Measurements from ENCODE around the gene PLEKHF1.
"Not testable (repeated sequence)": the region's sequence is repeated elsewhere in the genome, so short reads cannot be mapped to it uniquely, and the experiment has no call there.

PLEKHF1 gene, protein sequence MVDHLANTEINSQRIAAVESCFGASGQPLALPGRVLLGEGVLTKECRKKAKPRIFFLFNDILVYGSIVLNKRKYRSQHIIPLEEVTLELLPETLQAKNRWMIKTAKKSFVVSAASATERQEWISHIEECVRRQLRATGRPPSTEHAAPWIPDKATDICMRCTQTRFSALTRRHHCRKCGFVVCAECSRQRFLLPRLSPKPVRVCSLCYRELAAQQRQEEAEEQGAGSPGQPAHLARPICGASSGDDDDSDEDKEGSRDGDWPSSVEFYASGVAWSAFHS

DNA sequence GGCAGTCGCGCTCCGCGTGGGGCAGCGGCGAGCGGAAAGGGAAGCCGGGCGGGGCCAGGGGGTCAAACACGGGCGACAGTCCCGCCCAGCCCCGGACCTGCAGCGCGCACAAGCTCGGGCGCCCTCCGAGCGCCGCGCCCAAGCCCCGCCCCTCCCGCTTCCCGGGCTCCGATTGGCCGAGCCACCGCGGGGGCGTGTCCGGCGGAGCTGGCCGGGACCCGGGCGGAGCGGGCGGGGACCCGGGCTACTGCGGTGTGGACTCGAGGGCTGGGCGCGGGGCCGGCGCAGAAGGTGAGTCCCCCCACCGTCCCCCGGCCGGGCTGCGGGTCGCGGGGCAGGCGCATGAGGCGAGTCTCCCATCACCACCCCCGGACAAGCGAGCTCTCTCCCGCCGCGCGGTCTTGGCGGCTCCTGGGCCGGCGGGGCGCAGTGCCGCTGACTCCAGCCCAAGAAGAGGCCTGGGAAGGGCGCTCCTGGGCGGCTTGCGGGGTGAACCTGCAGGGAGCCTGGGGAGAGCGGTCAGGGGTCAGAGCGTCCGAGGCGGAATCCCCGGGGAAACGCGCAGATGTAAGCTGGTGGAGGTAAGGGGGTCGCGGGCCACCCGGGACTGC lies at the start of gene PLEKHF1:
Gene PLEKHF1 (plus strand): TSS at position 247 of the 611 bp plus-strand sequence. CDS start 8,379 bp downstream, outside the sequence.
- DNase-seq (ENCODE audit: low read depth in 1 of 2, low spot score in 1 of 2): peak; percentile 56 to 72

DNA sequence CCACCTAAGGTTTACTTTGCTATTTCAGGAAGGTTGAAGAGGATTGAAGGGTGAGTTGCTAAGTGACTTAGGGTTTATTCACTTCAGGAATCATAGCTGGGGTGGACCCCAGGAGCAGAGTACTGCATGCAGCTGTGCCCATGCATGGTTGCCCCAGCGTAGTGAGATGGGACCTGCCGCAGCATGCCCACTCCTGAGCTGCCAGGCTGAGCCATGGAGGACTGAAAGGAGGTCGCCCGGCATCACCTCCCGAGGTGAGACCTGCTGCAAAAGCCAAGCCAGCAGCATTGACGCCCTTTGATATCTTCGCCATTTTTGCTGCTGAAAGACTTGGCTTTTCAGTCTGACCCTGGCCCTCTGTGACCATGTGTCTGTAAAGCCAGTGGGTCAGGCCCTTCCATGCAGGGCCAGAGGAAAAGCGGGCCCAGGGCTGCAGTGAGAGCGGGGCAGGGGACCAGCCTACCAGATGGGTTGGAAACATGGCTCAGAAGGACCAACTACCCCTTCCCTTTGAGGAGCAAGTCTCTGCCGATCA lies 49.3 kb upstream of the PLEKHF1 start:
- no peak for DNase-seq (ENCODE audit: low read depth in 1 of 2, low spot score in 1 of 2)

DNA sequence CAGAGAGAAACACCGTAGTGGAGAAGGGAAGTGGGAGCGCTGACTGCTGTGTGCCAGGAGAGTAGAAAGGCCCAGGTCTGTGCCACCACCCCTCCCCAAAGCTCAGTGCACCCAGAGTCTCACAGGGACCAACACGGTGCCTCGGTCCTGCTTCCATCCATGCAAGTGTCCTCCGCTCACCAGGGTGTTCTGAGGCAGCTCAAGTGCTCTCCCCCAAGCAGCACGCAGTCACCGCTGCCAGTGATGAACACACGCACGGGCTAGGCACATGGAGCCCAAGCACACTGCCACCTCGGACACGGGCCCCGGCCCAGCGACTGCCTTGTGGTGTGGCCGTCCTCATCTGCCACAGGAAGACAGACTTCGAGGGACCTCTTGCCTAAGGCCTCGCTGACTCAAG lies 48.7 kb upstream of the PLEKHF1 start:
- no peak for DNase-seq (ENCODE audit: low read depth in 1 of 2, low spot score in 1 of 2)

DNA sequence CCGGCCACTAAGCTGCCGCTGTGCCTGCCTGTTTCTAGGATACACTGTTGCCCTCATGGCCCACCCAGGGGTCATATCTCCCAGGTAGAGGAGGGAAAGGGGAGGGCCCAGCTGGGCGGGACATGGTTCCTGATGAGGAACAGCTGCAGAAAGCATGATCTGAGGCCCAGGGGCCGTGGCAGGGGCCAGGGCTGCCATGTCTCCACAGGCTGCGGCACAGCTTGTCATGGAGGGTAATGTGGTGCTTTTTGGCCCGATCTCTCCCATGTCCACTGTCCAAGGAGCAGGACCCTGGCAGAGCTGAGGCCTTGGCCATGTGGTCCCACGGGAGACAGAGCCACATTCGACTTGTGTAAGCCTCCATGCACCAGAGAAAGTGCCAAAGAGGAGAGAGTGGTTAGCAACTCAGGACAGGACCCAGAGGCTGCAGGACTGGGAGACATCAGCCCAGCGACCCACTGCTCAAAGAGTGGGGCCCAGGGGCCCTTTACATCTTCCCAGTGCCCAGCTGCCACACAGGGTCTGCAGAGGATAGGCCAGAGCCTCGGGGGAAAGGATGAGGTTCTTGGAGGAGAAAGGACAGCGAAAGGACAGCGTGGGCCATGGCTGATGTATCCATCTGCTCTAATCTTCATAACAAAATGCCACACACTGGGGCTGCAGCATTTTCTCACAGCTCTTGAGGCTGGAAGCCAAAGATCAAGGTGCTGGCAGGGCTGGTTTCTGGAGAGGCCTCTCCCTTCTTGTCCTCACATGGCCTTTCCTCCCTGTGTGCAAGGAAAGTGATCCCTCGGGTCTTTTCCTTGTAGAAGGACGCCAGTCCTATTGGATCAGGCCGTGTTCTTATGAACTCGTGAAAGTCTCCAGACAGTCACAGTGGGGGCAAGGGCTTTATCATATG lies 47.6 kb upstream of the PLEKHF1 start:
- no peak for DNase-seq (ENCODE audit: low read depth in 1 of 2, low spot score in 1 of 2)

DNA sequence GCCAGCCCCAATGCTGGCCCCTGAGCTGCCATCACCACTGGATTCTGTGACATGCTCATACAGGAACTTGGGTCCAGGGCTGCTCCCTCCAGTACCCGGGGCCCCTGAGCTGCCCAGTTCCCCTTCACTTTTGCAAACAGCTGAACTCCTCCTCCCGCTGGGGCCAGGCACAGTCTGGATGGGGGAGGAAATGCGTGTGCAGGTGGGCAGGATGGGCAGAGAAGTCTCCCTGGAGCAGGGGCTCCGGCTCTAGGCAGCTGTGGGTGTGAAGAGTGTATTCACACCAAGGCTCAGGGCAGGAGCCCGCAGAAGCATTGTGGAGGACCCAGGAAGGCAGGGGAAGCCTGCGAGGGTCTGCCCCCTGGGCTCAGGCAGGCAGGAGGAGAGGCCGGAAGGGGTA lies 46.8 kb upstream of the PLEKHF1 start:
- DNase-seq (ENCODE audit: low read depth in 1 of 2, low spot score in 1 of 2): no peak

DNA sequence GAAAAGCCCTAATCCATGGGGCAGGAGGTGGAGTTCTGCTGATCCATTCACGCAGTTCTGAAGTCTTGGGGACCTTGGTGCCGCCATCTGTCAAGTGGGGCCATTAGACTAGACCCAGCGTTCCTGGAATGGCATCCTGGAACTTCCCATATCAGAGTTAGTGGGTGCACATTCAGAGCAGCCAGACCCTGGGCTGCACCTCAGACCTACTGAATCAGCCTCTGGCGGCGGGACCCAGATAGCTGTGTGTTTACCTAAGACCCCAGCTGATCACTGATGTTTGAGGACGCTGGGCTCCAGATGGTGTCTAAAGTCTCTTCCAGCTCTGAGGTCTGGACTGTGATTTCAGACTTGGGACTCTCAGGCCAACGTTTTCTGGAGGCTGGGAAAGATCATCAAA lies 46.4 kb upstream of the PLEKHF1 start:
- no peak for DNase-seq (ENCODE audit: low read depth in 1 of 2, low spot score in 1 of 2)

DNA sequence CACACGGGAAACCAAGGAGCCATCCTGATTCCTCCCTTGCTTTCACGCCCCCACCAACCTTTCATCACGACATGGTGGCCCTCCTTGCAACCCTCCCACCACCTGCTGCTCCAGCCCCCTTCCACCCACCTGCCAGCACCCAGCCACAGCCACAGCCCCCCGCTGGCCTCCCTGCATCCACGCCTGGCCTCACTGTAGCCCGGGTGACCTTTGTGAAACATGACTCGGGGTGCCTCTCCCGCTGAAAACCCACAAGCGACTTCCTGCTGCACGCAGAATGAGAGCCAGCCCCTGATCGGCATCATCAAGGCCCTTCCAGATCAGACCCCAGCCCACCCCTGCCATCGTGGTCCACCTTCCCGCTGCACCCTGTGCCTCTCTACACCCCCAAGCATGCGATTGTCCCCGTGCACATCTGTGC lies 44.3 kb upstream of the PLEKHF1 start:
- no peak for DNase-seq (ENCODE audit: low read depth in 1 of 2, low spot score in 1 of 2)

DNA sequence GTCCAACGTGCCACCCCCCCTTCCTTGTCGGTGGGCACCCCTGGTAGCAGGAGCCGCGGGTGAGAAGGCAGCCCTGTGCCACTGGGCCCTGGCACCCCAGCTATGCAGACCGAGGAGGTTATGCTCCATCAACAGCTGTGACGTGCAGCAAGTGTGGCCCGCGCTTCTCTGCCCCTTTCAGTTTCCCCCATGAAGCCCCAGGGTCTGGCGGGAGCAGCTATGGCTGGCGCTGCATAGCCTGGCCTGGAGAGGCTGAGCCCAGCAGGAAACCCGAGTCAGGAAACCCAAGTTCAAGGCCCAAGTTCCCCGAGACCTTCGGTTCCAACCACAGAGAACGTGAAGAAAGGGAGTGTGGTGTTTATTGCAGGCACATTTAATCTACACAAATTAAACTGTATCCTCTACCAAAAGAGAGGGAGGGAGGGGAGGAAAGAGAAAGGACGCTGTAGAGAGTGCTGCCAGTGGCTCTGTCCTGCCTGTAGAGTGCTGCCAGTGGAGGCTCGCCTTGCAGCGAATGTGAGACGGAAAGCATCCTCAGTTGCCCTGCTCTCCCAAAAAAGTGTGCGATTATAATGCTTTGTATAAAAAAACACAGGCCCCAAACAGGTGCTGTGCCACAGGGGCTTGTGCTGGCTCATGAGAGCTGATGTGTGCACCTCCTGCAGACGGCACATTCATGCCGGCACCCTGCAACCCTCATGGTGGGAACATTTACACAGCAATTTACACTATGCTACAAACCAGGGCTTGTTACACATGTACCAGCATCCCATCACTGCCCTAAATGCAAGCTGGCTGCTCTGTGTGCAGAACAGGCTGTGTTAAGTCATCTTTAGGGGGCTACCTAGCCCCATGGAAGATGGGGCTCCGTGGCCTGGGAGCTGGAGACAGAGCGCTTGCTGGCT lies 42.8 kb upstream of the PLEKHF1 start:
- DNase-seq (ENCODE audit: low read depth in 1 of 2, low spot score in 1 of 2): no peak

DNA sequence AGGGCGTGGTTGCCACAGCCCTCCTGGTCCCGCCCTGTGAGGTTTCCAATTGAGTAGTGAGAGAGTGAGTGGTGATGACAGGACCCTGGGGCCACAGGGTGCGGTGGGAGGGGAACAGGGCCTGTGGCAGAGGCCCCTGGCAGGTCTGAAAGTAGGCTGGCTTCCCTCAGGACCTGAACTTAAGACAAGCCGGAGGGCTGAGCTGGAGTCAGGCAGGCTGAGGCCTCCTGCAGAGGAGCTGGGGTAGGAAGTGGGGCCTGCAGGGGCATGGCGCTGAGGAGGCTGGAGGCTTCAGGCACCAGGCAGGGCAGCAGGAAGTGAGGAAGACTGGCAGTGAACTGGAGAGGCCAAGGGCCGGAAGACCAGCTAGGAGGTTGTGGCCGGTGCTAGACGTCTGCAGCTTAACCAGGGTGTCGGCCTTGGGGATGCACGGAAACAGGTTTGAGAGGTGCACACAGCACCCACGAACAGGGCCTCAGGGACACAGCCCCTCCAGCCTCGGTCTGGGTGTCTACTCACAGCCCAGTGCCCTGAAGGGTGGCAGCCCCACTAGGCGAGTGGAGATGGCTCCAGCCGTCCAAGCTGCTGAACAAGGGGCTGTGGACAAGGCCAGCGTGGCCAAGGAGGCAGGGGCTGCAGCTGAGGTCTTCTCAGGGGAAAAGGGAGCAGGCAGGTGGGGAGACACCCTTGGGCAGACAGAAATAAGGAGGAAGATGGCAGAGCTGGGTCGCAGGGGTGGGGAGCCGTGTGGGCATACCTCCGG lies 41.4 kb upstream of the PLEKHF1 start:
- DNase-seq (ENCODE audit: low read depth in 1 of 2, low spot score in 1 of 2): peak in 1 of 2 donors; percentile 40

DNA sequence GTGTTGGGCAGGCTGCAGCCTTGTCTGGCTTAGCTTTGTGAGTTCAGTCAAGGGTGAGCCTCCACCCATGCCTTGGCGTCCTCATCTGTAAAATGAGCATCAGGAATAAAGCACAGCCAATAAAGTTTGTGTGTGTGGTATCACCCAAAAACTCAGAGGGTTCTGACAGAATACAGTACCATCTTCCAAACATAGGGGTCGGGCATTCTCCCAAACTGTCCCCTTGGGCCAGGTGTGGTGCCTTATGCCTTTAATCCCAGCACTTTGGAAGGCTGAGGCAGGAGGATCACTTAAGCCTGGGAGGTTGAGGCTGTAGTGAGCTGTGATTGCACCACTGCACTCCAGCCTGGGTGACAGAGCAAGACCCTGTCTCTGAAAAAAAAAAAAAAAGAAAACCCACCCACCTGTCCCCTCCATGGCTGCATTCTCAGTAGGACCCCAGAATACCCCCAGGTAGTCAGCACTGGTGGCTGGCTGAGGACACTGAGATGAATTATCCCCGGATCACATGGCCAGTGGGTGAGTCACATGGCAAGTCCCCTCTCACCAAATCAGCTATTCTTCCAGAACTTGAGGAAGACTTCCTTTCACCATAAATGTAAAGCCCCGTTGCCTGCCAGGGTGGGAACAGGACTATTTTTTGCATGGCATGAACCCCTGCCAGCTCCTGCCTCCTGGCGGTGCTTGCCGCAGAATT lies 40.6 kb upstream of the PLEKHF1 start:
- DNase-seq (ENCODE audit: low read depth in 1 of 2, low spot score in 1 of 2): no peak

DNA sequence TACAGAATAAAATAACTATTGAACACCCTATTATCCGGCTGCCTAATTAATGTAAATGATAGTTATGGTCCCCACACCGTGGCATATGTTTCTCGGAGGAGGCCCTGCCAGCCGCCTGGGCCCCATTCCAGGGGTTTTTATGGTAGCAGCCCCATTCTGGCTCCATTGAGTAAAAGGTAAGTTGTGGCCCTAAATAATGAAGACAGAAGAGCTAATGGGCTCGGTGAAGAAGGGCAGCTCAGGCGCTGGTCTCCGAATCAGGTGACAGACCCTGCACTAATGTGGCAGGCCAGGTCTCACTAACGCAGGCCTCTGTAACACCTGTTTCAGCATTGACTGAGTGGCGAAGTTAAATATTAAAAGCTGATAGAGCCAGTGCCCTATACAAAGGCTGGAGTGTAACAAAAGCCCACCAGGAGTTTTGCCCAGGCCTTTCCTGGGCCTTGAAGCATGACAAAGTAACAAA lies 40.0 kb upstream of the PLEKHF1 start:
- no peak for DNase-seq (ENCODE audit: low read depth in 1 of 2, low spot score in 1 of 2)

DNA sequence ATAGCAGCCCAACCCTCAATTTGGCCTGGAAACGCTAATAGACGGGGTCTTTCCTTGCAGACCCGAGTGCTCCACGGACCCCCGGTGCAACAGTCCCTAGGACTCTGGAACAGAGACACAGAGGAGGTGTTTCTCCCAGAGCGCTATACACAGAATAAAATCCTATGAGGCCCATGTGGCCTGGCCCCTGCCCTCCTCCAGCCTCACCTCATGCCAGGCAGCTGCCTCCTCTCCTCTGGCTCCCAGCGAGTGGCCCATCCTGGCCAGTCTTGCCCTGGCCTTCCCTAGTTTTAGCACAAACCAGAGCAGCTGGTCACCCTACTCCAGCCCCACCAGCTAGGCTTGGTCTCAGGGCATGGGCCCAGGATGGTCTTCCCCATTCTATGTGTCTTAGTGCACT lies 38.9 kb upstream of the PLEKHF1 start:
- DNase-seq (ENCODE audit: low read depth in 1 of 2, low spot score in 1 of 2): no peak

DNA sequence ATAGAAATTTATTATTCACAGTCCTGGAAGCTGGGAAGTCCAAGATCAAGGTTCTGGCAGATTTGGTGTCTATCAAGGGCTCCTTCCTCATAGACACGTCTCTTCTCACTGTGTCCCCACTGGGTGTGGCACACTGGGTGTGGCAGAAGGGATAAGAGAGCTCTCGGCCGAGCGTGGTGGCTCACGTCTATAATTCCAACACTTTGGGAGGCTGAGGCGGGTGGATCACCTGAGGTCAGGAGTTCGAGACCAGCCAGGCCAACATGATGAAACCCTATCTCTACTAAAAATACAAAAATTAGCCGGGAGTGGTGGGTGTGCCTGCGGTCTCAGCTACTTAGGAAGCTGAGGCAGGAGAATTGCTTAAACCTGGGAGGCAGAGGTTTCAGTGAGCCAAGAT lies 38.4 kb upstream of the PLEKHF1 start:
- DNase-seq (ENCODE audit: low read depth in 1 of 2, low spot score in 1 of 2): not testable (repeated sequence)

DNA sequence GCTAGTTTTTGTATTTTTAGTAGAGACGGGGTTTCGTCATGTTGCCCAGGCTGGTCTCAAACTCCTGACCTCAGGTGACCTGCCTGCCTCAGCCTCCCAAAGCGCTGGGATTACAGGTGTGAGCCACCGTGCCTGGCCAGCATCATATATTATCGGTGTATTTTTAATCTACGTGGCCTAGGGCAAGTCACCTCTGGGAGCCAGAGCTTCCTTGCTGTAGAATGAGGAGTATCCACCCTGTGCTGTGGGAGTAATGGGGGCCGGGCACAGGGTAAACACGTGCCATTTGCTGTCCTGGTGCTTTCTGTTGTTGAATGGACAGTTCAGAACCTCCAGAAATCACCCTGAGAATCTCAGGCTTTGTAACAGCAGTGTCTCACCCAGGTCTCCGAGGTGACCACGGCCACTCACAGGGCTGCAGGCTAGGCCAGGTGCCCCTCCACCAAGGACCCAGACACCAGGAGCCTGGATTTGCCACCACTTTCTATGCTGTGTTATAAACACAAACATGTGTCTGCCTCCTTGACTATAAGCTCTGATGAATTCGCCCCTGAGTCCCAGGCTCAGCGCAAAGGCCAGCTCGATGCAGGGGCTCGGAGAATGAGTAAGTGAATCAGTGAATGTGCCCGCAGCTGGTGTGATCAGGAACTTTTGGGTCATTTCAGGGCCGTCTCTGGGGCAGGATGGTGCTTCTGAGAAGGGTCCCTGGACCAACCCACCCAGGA lies 36.4 kb upstream of the PLEKHF1 start:
- DNase-seq (ENCODE audit: low read depth in 1 of 2, low spot score in 1 of 2): no peak

DNA sequence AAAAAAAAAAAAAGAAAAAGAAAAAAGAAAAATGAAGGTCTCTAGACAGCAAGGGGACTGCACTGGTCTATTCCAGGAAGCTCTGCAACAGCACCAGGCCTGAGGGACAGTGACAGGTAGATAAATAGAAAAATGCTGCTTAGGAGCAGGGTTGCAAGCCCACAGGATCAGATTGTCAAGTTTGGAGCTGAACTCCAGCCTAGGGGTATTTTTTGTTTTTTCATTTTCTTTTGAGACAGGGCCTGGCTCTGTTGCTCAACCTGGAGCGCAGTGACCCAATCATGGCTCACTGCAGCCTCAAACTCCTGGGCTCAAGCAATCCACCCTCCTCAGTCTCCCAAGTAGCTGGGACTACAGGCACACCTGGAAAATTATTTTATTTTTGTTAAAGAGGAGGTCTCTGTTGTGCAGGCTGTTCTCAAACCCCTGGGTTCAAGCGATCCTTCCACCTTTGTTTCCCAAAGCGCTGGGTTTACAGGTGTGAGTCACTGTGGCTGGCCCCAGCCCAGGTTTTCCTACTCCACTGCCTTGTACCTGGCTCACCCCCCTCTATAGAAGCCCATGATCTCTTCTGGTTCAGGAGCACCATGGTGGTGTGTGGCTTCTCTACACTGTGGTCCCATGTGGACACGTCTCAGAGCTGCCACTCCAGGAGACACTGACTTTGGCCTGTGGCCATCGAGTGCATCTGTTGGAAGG lies 35.3 kb upstream of the PLEKHF1 start:
- DNase-seq (ENCODE audit: low read depth in 1 of 2, low spot score in 1 of 2): no peak

DNA sequence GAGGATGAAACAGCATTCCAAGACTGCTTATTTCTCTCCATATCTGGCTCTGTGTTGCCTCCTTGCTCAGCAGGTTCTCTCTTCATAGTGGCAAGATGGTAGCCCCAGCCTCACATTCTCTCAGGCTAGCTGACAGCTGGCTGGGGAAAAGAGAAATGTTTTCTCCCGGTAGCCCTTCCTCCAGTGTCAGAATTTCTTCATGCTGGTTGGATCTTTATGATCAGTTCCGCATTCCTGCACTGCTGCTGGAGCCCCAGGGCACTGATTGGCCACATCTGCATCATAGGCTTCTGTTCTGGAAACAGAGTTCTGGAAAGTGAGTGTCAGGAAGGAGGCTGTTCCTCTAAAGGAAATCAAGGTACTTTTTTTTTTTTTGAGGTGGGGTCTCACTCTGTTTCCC lies 34.6 kb upstream of the PLEKHF1 start:
- no peak for DNase-seq (ENCODE audit: low read depth in 1 of 2, low spot score in 1 of 2)

DNA sequence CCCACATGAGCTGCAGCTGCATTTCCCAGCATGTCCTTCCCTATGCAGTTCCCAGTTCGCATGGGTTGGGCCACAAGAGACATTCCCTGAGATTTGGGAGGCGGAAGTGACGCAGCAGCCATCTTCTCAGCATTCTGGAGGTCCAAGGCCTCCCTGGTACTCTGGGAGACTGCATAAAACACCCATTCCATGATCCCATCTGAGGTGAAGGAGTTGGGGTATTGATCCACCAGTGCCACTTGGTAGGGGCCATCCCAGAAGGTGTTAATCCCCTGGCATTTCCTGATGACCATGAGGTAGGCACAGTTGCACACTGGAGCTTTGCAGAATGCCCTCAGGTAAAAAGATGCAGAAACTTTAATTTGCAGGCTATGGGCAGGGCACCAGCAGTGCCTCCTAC lies 33.8 kb upstream of the PLEKHF1 start:
- DNase-seq (ENCODE audit: low read depth in 1 of 2, low spot score in 1 of 2): no peak

DNA sequence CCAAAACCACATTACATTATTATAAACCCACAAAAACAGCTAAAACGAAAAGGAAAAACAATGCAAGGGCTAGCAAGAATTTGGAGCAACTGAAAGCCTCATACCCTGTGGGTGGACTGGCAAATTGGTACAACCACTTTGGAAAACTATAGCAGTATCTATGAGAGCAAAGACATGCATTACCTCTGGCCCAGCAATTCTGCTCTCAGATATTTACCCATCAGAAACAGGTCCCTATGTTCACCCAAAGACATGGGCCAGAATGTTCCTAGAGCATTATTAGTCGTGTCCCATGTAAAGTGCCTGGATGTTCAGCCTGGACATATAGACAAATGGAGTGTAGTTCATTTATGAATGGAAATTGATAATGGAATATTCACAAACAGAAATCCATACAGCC lies 31.3 kb upstream of the PLEKHF1 start:
- no peak for DNase-seq (ENCODE audit: low read depth in 1 of 2, low spot score in 1 of 2)

Data from activated T-helper 1 cell treated with anti-CD3 and anti-CD28 coated beads, Interleukin-2, amount 50 U/mL, for 16 hours (primary cell).